GM12878 (cell line): ENCODE measurements around the gene MALT1. TPM values are rescaled to one million over a fixed set of nuclear protein-coding genes. Genes with fewer than 3 reads are reported as not detected.

Experiments
- ATAC-seq: fragments of 200-7000 bp; cut with Tn5 transposase; 3 replicates; pipeline ENCODE4 v1.9.1; 2020; ENCODE audit warnings: mild to moderate bottlenecking, moderate library complexity
- BruUV-seq: library from RNA; stranded (reverse); fragments of 400-500 nt; replicated peaks from 2 replicates; lab custom pipeline; 2021; lab: Mats Ljungman, UMichigan
- CTCF ChIA-PET: fragments of 300-600 bp; sonication (Branson Sonifier 250); formaldehyde crosslinking; extraction: SDS; loops from one replicate; lab custom pipeline; 2021; ENCODE audit warnings: inconsistent platforms; lab: Yijun Ruan, JAX
- POLR2A ChIA-PET: fragments of 350-600 bp; formaldehyde crosslinking; extraction: SDS; loops from one replicate; lab custom pipeline; 2021; ENCODE audit warnings: inconsistent platforms; lab: Charles Lee
- RAD21 ChIA-PET: fragments of 300-600 bp; sonication (Branson Sonifier 250); formaldehyde crosslinking; loops from one replicate; lab custom pipeline; 2023; ENCODE audit warnings: antibody characterized with exemption; ENCODE audit not compliant: unreplicated experiment; lab: Charles Lee
- SMC1A ChIA-PET: fragments of 300-600 bp; sonication (Branson Sonifier 250); formaldehyde crosslinking; loops from one replicate; lab custom pipeline; 2023; ENCODE audit not compliant: unreplicated experiment, uncharacterized antibody; lab: Charles Lee
- DNase-seq: peaks from one replicate; pipeline ENCODE4 v3.0.0-alpha.2; 2011; ENCODE audit warnings: low read depth, low spot score
- FAIRE-seq: peaks from 3 replicates; lab custom pipeline; 2011; peaks lifted over from hg19 to GRCh38; lab: Jason Lieb, UNC
- H2AFZ ChIP-seq: 2 replicates; pipeline ENCODE4 v1.6.0; 2011; ENCODE audit warnings: low read depth, low read length, control low read depth; ENCODE audit not compliant: control insufficient read depth
- H3K27ac ChIP-seq: 2 replicates; pipeline ENCODE4 v1.5.1; 2011; ENCODE audit warnings: control low read depth; ENCODE audit not compliant: control insufficient read depth, insufficient read depth
- H3K27me3 ChIP-seq, 2 experiments: replicated peaks in 1 of 2; 2 replicates each; pipeline versions ENCODE4 v1.6.0 to v1.6.1; 2011; ENCODE audit warnings: low read length in 1 of 2; ENCODE audit not compliant: control insufficient read depth in 2 of 2, insufficient read depth in 2 of 2
- H3K36me3 ChIP-seq, 2 experiments: 2 replicates each; pipeline ENCODE4 v1.5.1; 2011; ENCODE audit warnings: low read length in 1 of 2; ENCODE audit not compliant: control insufficient read depth in 2 of 2, insufficient read depth in 2 of 2
- H3K4me1 ChIP-seq: 2 replicates; pipeline ENCODE4 v1.6.1; 2011; ENCODE audit warnings: mild to moderate bottlenecking, low read length, moderate library complexity, mixed read lengths; ENCODE audit not compliant: control insufficient read depth, insufficient read depth
- H3K4me2 ChIP-seq: 2 replicates; pipeline ENCODE4 v1.6.0; 2011; ENCODE audit warnings: control low read depth; ENCODE audit not compliant: control insufficient read depth, insufficient read depth
- H3K4me3 ChIP-seq: fragments of 200-600 bp; sonication (generic); 2 replicates; pipeline ENCODE4 v1.5.1; 2016
- H3K79me2 ChIP-seq: 2 replicates; pipeline ENCODE4 v1.6.0; 2011; ENCODE audit warnings: low read length; ENCODE audit not compliant: control insufficient read depth, insufficient read depth
- H3K9ac ChIP-seq: 2 replicates; pipeline ENCODE4 v1.8.0; 2011; ENCODE audit warnings: low read length, control low read depth, mixed read lengths; ENCODE audit not compliant: control insufficient read depth, insufficient read depth
- H3K9me3 ChIP-seq: replicated peaks from 3 replicates; pipeline ENCODE4 v1.5.1; 2011; ENCODE audit warnings: mild to moderate bottlenecking, low read length; ENCODE audit not compliant: control insufficient read depth, insufficient read depth
- H4K20me1 ChIP-seq: 2 replicates; pipeline ENCODE4 v1.6.0; 2011; ENCODE audit not compliant: control insufficient read depth, insufficient read depth
- CBFB ChIP-seq: IDR thresholded peaks from 2 replicates; pipeline ENCODE4 v1.6.1; 2016; ENCODE audit warnings: antibody characterized with exemption, low read depth
- CBX3 ChIP-seq: fragments of 200-600 bp; sonication (generic); IDR thresholded peaks from 2 replicates; pipeline ENCODE4 v1.6.1; 2016; ENCODE audit warnings: low read depth, borderline replicate concordance
- CREM ChIP-seq: IDR thresholded peaks from 2 replicates; pipeline ENCODE4 v1.6.1; 2014; ENCODE audit warnings: antibody characterized with exemption, low read depth
- EED ChIP-seq: sonication (generic); IDR thresholded peaks from 2 replicates; pipeline ENCODE4 v1.6.1; 2016; ENCODE audit warnings: antibody characterized with exemption, low read depth
- EGR1 ChIP-seq, 2 experiments: IDR thresholded peaks; 1 replicate in 1 of 2; 2 replicates in 1 of 2; pipeline ENCODE4 v1.6.1; 2011 to 2012; ENCODE audit warnings: low read depth in 2 of 2, low read length in 2 of 2, borderline replicate concordance in 1 of 2, mild to moderate bottlenecking in 1 of 2, moderate library complexity in 1 of 2
- HSF1 ChIP-seq: fragments of 150-350 bp; IDR thresholded peaks from 2 replicates; pipeline ENCODE4 v1.6.1; 2014; ENCODE audit warnings: mild to moderate bottlenecking, low read depth, low read length
- JUNB ChIP-seq: IDR thresholded peaks from 2 replicates; pipeline ENCODE4 v1.6.1; 2016; ENCODE audit warnings: antibody characterized with exemption, mild to moderate bottlenecking
- KAT2A ChIP-seq: conservative IDR thresholded peaks from 2 replicates; pipeline ENCODE4 v1.6.1; 2011; ENCODE audit warnings: low read depth, low read length; ENCODE audit not compliant: control insufficient read depth
- MEF2A ChIP-seq: IDR thresholded peaks from 2 replicates; pipeline ENCODE4 v1.6.1; 2011; ENCODE audit warnings: low read depth, mild to moderate bottlenecking, low read length, moderate library complexity; ENCODE audit not compliant: insufficient read depth
- MTA2 ChIP-seq: fragments of 450-650 bp; IDR thresholded peaks from 2 replicates; pipeline ENCODE4 v1.6.1; 2016; ENCODE audit warnings: low read depth, mild to moderate bottlenecking, moderate library complexity
- NBN ChIP-seq: fragments of 450-650 bp; IDR thresholded peaks from 2 replicates; pipeline ENCODE4 v1.6.1; 2016
- NR2C2 ChIP-seq: IDR thresholded peaks from 2 replicates; pipeline ENCODE4 v1.6.1; 2011; ENCODE audit warnings: borderline replicate concordance, low read depth; ENCODE audit not compliant: control insufficient read depth, insufficient read length
- RAD51 ChIP-seq: fragments of 450-650 bp; IDR thresholded peaks from 2 replicates; pipeline ENCODE4 v1.6.1; 2016; ENCODE audit warnings: moderate library complexity, mild to moderate bottlenecking, inconsistent platforms
- SP1 ChIP-seq: IDR thresholded peaks from one replicate; pipeline ENCODE4 v1.6.1; 2011; ENCODE audit warnings: low read depth, low read length
- STAT1 ChIP-seq: fragments of 450-650 bp; conservative IDR thresholded peaks from 2 replicates; pipeline ENCODE4 v1.6.1; 2014; ENCODE audit warnings: antibody characterized with exemption, mild to moderate bottlenecking
- TCF12 ChIP-seq: IDR thresholded peaks from 2 replicates; pipeline ENCODE4 v1.6.1; 2011; ENCODE audit warnings: low read depth, mild to moderate bottlenecking, low read length
- YBX1 ChIP-seq: fragments of 450-650 bp; IDR thresholded peaks from 2 replicates; pipeline ENCODE4 v1.6.1; 2016; ENCODE audit warnings: antibody characterized with exemption
- ZNF24 ChIP-seq: fragments of 450-650 bp; IDR thresholded peaks from 2 replicates; pipeline ENCODE4 v1.6.1; 2017; ENCODE audit warnings: antibody characterized with exemption, mild to moderate bottlenecking
- ZNF622 ChIP-seq: fragments of 450-650 bp; IDR thresholded peaks from 2 replicates; pipeline ENCODE4 v1.6.1; 2017; ENCODE audit warnings: mild to moderate bottlenecking, inconsistent platforms
- WGBS: methylation state at CpG from one replicate; pipeline ENCODE4 v1.1.6; 2016; ENCODE audit warnings: low lambda C conversion rate; ENCODE audit not compliant: insufficient replicate concordance, insufficient coverage; ENCODE audit errors: missing lambda C conversion rate; 5-methylcytosine and 5-hydroxymethylcytosine counted together
- in situ Hi-C: fragments of 300-500 bp; cut with MboI; formaldehyde crosslinking; loops from 9 replicates; pipeline ENCODE4 v1.14.3; 2018; ENCODE audit warnings: mixed read lengths
- intact Hi-C: fragments of 100-400 bp; cut with micrococcal nuclease; formaldehyde crosslinking; loops from one replicate; pipeline ENCODE4 v1.14.2; 2022; ENCODE audit not compliant: unreplicated experiment
- polyA plus RNA-seq, 11 experiments: library from polyadenylated mRNA; depleted of rRNA in 4 of 11; unstranded in 6 of 11; stranded (reverse) in 5 of 11; fragments of >200 nt; fragmentation: Nextera tagmentation in 4 of 11; fragmentation: Illumina TruSeq in 1 of 11; extraction: Ambion mirVana in 4 of 11; extraction: Trizol in 1 of 11; gene quantifications; 1 replicate in 1 of 11; 2 replicates in 10 of 11; pipeline versions ENCODE4 v1.2.1 to v1.2.3, GENCODE V29; 2011 to 2016; ENCODE audit warnings: inconsistent platforms in 2 of 11, missing spikeins in 2 of 11, low read depth in 1 of 11
- total RNA-seq, 4 experiments: library from RNA; depleted of rRNA in 3 of 4; stranded (reverse); fragments of >200 nt in 3 of 4; fragmentation: Illumina TruSeq in 1 of 4; extraction: Trizol in 1 of 4; gene quantifications; 2 replicates each; pipeline versions ENCODE4 v1.2.1 to v1.2.3, GENCODE V29; 2013 to 2021
- TF ChIP-seq, protein P1 (sequence below): fragments of 450-650 bp; formaldehyde crosslinking; IDR thresholded peaks from 2 replicates; pipeline ENCODE4 v1.4.0; 2022; ENCODE audit warnings: mild to moderate bottlenecking, moderate library complexity

MALT1 gene
- total and polyA plus RNA-seq, 10 of the 15 experiments (the other 5 are each of a cell fraction or from before 2014, with no cell fraction given): 17.6 to 126 (median 45.4) TPM

GRCh38 chr18:58649966-58650816 lies 21.1 kb upstream of the MALT1 start:
- Histone ChIP-seq H3K27ac (peak overlapping the region; percentile 80), H3K9me3 (peaks cover 23% of the 10 kb centered on the region), H2AFZ (no peak overlapping the region), H3K4me2 (peak overlapping the region; percentile 86), H3K9ac (no peak overlapping the region), H3K4me1 (peaks cover 24% of the 10 kb centered on the region), H3K27me3 (no peaks in the 10 kb centered on the region), H4K20me1 (no peaks in the 10 kb centered on the region), H3K4me3 (0 out of 2 replicates have a peak overlapping the region, but pooled peaks have one; percentile 12), H3K79me2 (peaks cover 19% of the 10 kb centered on the region), H3K36me3 (no peaks in the 10 kb centered on the region)
- in situ Hi-C loops: loop anchor here (25.0 kb wide), 1 partner anchor 1262 kb away; no protein-coding TSS in a partner anchor
- ChIA-PET CTCF (interaction anchor here (0.8 to 1.5 kb wide), 4 partner anchors 9 to 120 kb away, joined by 3 to 8 read pairs (median 4); no protein-coding TSS in a partner anchor), RAD21 (interaction anchor here (0.5 to 1.3 kb wide), 9 partner anchors 21 to 116 kb away, joined by 3 to 7 read pairs (median 3); partner anchors contain the start of gene MALT1), POLR2A (interaction anchor here (0.7 to 2.9 kb wide), 7 partner anchors 9 to 88 kb away, joined by 3 to 11 read pairs (median 4); partner anchors contain the start of gene MALT1), SMC1A (interaction anchor here (1.0 to 29.9 kb wide), 10 partner anchors 9 to 114 kb away, joined by 3 to 682 read pairs (median 5); no protein-coding TSS in a partner anchor)
- ATAC-seq (peak; percentile 81), FAIRE-seq (peak; percentile 23), DNase-seq (peak; percentile 80)
- WGBS: 47% methylated on average over 1 of the region's 1 CpG
- intact Hi-C loops: no loop called here
- no TSS peak for BruUV-seq
- TF ChIP-seq CBFB (peak; percentile 94), MTA2 (peak; percentile 44; the same call in 1 of the 2 replicates), NR2C2 (no peak), YBX1 (no peak), TCF12 (no peak), STAT1 (no peak), JUNB (peak; percentile 70), NBN (no peak), HSF1 (no peak), EED (peak; percentile 85), ZNF622 (no peak), SP1 (no peak), RAD51 (peak; percentile 67), CBX3 (no peak), CREM (peak; percentile 65; the same call in 1 of the 2 replicates), KAT2A (no peak), MEF2A (peak; percentile 70), EGR1 (IDR thresholded peaks at IDR 0.05; ENCODE audit: borderline replicate concordance in 1 of 2, low read depth in 2 of 2, low read length in 2 of 2) (no peak), ZNF24 (no peak)
- TF ChIP-seq, protein P1, sequence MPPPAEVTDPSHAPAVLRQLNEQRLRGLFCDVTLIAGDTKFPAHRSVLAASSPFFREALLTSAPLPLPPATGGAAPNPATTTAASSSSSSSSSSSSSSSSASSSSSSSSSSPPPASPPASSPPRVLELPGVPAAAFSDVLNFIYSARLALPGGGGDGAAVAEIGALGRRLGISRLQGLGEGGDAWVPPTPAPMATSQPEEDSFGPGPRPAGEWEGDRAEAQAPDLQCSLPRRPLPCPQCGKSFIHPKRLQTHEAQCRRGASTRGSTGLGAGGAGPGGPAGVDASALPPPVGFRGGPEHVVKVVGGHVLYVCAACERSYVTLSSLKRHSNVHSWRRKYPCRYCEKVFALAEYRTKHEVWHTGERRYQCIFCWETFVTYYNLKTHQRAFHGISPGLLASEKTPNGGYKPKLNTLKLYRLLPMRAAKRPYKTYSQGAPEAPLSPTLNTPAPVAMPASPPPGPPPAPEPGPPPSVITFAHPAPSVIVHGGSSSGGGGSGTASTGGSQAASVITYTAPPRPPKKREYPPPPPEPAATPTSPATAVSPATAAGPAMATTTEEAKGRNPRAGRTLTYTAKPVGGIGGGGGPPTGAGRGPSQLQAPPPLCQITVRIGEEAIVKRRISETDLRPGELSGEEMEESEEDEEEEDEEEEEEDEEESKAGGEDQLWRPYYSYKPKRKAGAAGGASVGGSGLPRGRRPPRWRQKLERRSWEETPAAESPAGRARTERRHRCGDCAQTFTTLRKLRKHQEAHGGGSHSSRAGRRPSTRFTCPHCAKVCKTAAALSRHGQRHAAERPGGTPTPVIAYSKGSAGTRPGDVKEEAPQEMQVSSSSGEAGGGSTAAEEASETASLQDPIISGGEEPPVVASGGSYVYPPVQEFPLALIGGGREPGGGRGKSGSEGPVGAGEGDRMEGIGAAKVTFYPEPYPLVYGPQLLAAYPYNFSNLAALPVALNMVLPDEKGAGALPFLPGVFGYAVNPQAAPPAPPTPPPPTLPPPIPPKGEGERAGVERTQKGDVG (CRISPR knock-in tag): no peak
